DOHH2 (cell line): ENCODE data around the gene PAEP.
"Not testable (repeated sequence)": the region's sequence is repeated elsewhere in the genome, so short reads cannot be mapped to it uniquely, and the experiment has no call there.

Source experiments
- H3F3A ChIP-seq: fragments of 200-600 bp; sonication (generic), shearing (Covaris generic); 2 replicates; pipeline ENCODE4 v1.6.0; 2016; ENCODE audit warnings: antibody characterized with exemption, mild to moderate bottlenecking; ENCODE audit not compliant: control insufficient read depth, insufficient read depth
- H3K27ac ChIP-seq: fragments of 200-600 bp; sonication (generic); 2 replicates; pipeline ENCODE4 v1.5.1; 2014; ENCODE audit warnings: low read depth, mild to moderate bottlenecking, low read length, moderate library complexity
- H3K27me3 ChIP-seq: fragments of 200-600 bp; sonication (generic); 2 replicates; pipeline ENCODE4 v1.6.1; 2014; ENCODE audit warnings: mild to moderate bottlenecking, low read length, mixed read lengths; ENCODE audit not compliant: control insufficient read depth
- H3K36me3 ChIP-seq: fragments of 200-600 bp; sonication (generic); 2 replicates; pipeline ENCODE4 v1.6.1; 2014; ENCODE audit warnings: mild to moderate bottlenecking, low read length, moderate library complexity, mixed read lengths; ENCODE audit not compliant: control insufficient read depth
- H3K4me1 ChIP-seq: fragments of 200-600 bp; sonication (generic); 2 replicates; pipeline ENCODE4 v1.6.1; 2014; ENCODE audit warnings: mild to moderate bottlenecking, low read length, mixed read lengths; ENCODE audit not compliant: control insufficient read depth
- H3K4me2 ChIP-seq: fragments of 200-600 bp; sonication (generic); 2 replicates; pipeline ENCODE4 v1.6.0; 2014; ENCODE audit warnings: mild to moderate bottlenecking, low read length, moderate library complexity
- H3K4me3 ChIP-seq: fragments of 200-600 bp; sonication (generic); 2 replicates; pipeline ENCODE4 v1.5.1; 2014; ENCODE audit warnings: mild to moderate bottlenecking, low read length, mixed read lengths
- H3K79me2 ChIP-seq: fragments of 200-600 bp; sonication (generic); 2 replicates; pipeline ENCODE4 v1.6.1; 2014; ENCODE audit warnings: mild to moderate bottlenecking, low read length, mixed read lengths; ENCODE audit not compliant: control insufficient read depth
- H3K9me2 ChIP-seq: fragments of 200-600 bp; sonication (generic); replicated peaks from 2 replicates; pipeline ENCODE4 v1.6.1; 2014; ENCODE audit warnings: mild to moderate bottlenecking, low read length, mixed read lengths; ENCODE audit not compliant: control insufficient read depth
- H3K9me3 ChIP-seq: fragments of 200-600 bp; sonication (generic); 2 replicates; pipeline ENCODE4 v1.6.1; 2014; ENCODE audit warnings: antibody characterized with exemption, low read length, mixed read lengths; ENCODE audit not compliant: control insufficient read depth, insufficient read depth
- H4K20me1 ChIP-seq: fragments of 200-600 bp; sonication (generic); 2 replicates; pipeline ENCODE4 v1.6.0; 2014; ENCODE audit warnings: low read depth, mild to moderate bottlenecking, antibody characterized with exemption, low read length, moderate library complexity; ENCODE audit not compliant: control insufficient read depth, insufficient read depth
- EZH2phosphoT487 ChIP-seq: fragments of 200-600 bp; sonication (generic); IDR thresholded peaks from 2 replicates; pipeline ENCODE4 v1.6.1; 2017; ENCODE audit warnings: borderline replicate concordance, mild to moderate bottlenecking, antibody characterized with exemption, low read length, moderate library complexity, mixed read lengths
- TF ChIP-seq, protein P1 (sequence below): fragments of 200-600 bp; sonication (generic); IDR thresholded peaks from one replicate; pipeline ENCODE4 v1.5.1; 2014; ENCODE audit warnings: antibody characterized with exemption, mild to moderate bottlenecking, low read depth, low read length; ENCODE audit not compliant: poor library complexity, severe bottlenecking

PAEP gene

GRCh38 chr9:135525241-135526088 lies 36.1 kb upstream of the PAEP start:
- Histone ChIP-seq H3K9me3 (no peaks in the 10 kb centered on the region), H3K4me3 (no peak overlapping the region), H3K4me2 (no peak overlapping the region), H3K27me3 (no peaks in the 10 kb centered on the region), H3K79me2 (no peaks in the 10 kb centered on the region), H3K9me2 (no peaks in the 10 kb centered on the region), H3K4me1 (no peaks in the 10 kb centered on the region), H3K27ac (no peak overlapping the region), H3K36me3 (no peaks in the 10 kb centered on the region), H4K20me1 (no peaks in the 10 kb centered on the region), H3F3A (no peaks in the 10 kb centered on the region)
- TF ChIP-seq, protein P1, sequence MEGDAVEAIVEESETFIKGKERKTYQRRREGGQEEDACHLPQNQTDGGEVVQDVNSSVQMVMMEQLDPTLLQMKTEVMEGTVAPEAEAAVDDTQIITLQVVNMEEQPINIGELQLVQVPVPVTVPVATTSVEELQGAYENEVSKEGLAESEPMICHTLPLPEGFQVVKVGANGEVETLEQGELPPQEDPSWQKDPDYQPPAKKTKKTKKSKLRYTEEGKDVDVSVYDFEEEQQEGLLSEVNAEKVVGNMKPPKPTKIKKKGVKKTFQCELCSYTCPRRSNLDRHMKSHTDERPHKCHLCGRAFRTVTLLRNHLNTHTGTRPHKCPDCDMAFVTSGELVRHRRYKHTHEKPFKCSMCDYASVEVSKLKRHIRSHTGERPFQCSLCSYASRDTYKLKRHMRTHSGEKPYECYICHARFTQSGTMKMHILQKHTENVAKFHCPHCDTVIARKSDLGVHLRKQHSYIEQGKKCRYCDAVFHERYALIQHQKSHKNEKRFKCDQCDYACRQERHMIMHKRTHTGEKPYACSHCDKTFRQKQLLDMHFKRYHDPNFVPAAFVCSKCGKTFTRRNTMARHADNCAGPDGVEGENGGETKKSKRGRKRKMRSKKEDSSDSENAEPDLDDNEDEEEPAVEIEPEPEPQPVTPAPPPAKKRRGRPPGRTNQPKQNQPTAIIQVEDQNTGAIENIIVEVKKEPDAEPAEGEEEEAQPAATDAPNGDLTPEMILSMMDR = no peak
- TF ChIP-seq EZH2phosphoT487 = no peak

- no peaks in the 10 kb centered on the region for H4K20me1 ChIP-seq
- no peak overlapping the region for H3K4me2 ChIP-seq
- H3F3A ChIP-seq = no peaks in the 10 kb centered on the region
- H3K36me3 ChIP-seq = no peaks in the 10 kb centered on the region
- no peak overlapping the region for H3K4me3 ChIP-seq
- no peaks in the 10 kb centered on the region for H3K9me2 ChIP-seq
- H3K79me2 ChIP-seq = no peaks in the 10 kb centered on the region
- H3K4me1 ChIP-seq = no peaks in the 10 kb centered on the region
- no peaks in the 10 kb centered on the region for H3K9me3 ChIP-seq
- no peaks in the 10 kb centered on the region for H3K27me3 ChIP-seq
- no peak overlapping the region for H3K27ac ChIP-seq
- TF ChIP-seq EZH2phosphoT487 = no peak
- TF ChIP-seq, protein P1 = no peak
Measured at GRCh38 chr9:135526089-135526729, 35.3 kb upstream of the PAEP start.

DNA sequence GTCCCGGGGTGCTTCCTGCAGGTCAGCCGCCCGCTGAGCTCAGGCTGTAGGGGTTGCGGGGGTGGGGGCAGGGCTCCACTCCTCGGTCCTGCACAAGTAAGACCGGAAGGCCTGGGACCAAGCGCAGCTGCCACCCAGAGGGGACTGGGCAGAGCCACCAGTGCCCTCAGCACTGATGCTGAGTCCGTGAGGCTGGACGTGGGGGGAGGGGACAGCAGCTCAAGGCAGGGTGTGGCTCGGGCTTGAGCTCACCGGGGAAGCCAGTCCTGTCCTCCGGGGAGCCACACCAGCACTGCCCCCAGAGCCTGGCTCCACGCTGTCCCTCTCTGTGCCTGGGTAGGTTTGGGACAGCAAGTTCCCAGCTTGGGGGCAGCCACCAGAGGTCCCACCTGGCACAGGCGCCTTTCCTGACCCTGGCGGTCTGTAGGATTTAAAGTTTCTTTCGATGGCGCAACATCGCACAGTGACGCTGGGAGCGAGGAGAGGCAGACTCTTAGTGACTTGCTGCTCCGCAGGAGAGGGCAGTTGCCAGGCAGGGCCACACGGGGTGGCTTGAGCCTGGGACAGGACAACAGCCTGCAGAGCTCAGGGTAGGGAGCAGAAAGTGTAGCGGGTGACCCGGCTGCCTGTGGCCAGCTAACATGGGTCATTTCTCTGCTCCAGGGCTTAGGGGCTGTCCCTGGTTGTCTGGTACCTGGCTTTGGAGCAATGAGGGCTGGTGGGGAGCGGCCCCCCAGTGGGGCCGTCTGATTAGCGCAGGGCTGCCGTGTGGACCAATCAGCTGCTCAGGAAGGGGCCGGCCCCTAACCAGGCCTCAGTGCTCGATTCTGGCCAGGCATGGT lies 34.6 kb upstream of the PAEP start:
- Histone ChIP-seq H3K27me3 (no peaks in the 10 kb centered on the region), H3K4me2 (no peak overlapping the region)
- TF ChIP-seq, protein P1 = no peak
- TF ChIP-seq EZH2phosphoT487 = no peak

DNA sequence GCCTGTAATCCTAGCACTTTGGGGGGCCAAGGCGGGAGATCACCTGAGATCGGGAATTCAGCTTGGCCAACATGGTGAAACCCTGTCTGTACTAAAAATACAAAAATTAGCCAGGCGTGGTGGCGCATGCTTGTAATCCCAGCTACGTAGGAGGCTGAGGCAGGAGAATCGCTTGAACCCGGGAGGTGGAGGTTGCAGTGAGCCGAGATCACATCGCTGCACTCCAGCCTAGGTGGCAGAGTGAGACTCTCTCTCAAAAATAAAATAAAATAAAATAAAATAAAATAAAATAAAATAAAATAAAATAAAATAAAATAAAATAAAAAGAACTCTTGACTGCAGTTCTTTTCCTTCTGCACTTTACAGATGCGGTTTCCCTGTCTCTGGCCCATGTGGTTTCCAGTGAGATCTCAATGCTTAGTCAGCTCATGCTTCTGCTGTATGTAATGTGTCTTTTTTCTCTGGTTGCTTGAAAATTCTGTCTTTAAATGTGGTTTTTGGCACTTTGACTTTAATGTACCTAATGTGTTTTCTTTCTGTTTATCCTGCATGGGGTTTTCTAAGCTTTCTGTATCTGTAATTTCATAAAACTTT lies 32.6 kb upstream of the PAEP start:
- not testable (repeated sequence) for H3K9me2 ChIP-seq, H3K27me3 ChIP-seq, H3K79me2 ChIP-seq, H3K4me3 ChIP-seq, H3F3A ChIP-seq, H3K27ac ChIP-seq, H3K36me3 ChIP-seq, H4K20me1 ChIP-seq, H3K4me1 ChIP-seq, H3K9me3 ChIP-seq, H3K4me2 ChIP-seq

More for the DNA sequence above, 34.6 kb upstream of the PAEP start:
- Histone ChIP-seq H3K9me3 (no peaks in the 10 kb centered on the region), H3K36me3 (no peaks in the 10 kb centered on the region), H3K4me1 (no peaks in the 10 kb centered on the region), H3F3A (no peaks in the 10 kb centered on the region), H3K9me2 (no peaks in the 10 kb centered on the region), H3K79me2 (no peaks in the 10 kb centered on the region), H4K20me1 (no peaks in the 10 kb centered on the region), H3K4me3 (no peak overlapping the region), H3K27ac (no peak overlapping the region)
